Kidney epithelial cell (primary cell): Measurements from ENCODE around the gene PKP2. TPM values are rescaled to one million over a fixed set of nuclear protein-coding genes. Genes with fewer than 3 reads are reported as not detected.

ENCODE experiments used
- DNase-seq: peaks from one replicate; pipeline ENCODE4 v3.0.0-alpha.2; 2010; ENCODE audit warnings: low read depth
- H3K27me3 ChIP-seq: 2 replicates; pipeline ENCODE4 v1.6.0; 2011; ENCODE audit warnings: low read length; ENCODE audit not compliant: control insufficient read depth, insufficient read depth
- H3K36me3 ChIP-seq: 2 replicates; pipeline ENCODE4 v1.5.1; 2011; ENCODE audit warnings: low read length; ENCODE audit not compliant: control insufficient read depth, insufficient read depth
- H3K4me3 ChIP-seq: 2 replicates; pipeline ENCODE4 v1.5.1; 2011; ENCODE audit warnings: low read depth, mild to moderate bottlenecking, control low read depth, low read length
- CTCF ChIP-seq: IDR thresholded peaks from 2 replicates; pipeline ENCODE4 v1.5.1; 2011; ENCODE audit warnings: mild to moderate bottlenecking, moderate library complexity, low read length, control low read depth, inconsistent platforms; ENCODE audit not compliant: insufficient read depth, poor library complexity, severe bottlenecking
- total RNA-seq: library from RNA; depleted of rRNA; stranded (reverse); fragments of >200 nt; gene quantifications from 2 replicates; pipeline ENCODE4 v1.2.3, GENCODE V29; 2015

Gene PKP2
- total RNA-seq, 1 donor from 2014 or later = 15.0 TPM

- TF ChIP-seq CTCF = no peak
- Histone ChIP-seq H3K27me3 (no peaks in the 10 kb centered on the region), H3K36me3 (no peaks in the 10 kb centered on the region), H3K4me3 (no peak overlapping the region)
- no peak for DNase-seq
Measured at GRCh38 chr12:32824596-32824995, 72.0 kb downstream of the PKP2 start.

- no peak for TF ChIP-seq CTCF
- no peak for DNase-seq
- H3K4me3 ChIP-seq = no peak overlapping the region
- no peaks in the 10 kb centered on the region for H3K36me3 ChIP-seq
- no peaks in the 10 kb centered on the region for H3K27me3 ChIP-seq
Measured at GRCh38 chr12:32822344-32822743, 74.2 kb downstream of the PKP2 start.

GRCh38 chr12:32821710-32822109, 74.9 kb downstream of the PKP2 start:
- DNase-seq = no peak
- no peaks in the 10 kb centered on the region for H3K27me3 ChIP-seq
- H3K36me3 ChIP-seq = no peaks in the 10 kb centered on the region
- no peak for TF ChIP-seq CTCF
- no peak overlapping the region for H3K4me3 ChIP-seq

- DNase-seq = no peak
Measured at GRCh38 chr12:32821293-32821692, 75.3 kb downstream of the PKP2 start.

GRCh38 chr12:32820376-32820931, 76.1 kb downstream of the PKP2 start:
- DNase-seq = no peak
- H3K27me3 ChIP-seq = no peaks in the 10 kb centered on the region
- TF ChIP-seq CTCF = no peak
- H3K4me3 ChIP-seq = no peak overlapping the region
- H3K36me3 ChIP-seq = no peaks in the 10 kb centered on the region

More at GRCh38 chr12:32821293-32821692, 75.3 kb downstream of the PKP2 start:
- no peak overlapping the region for H3K4me3 ChIP-seq
- H3K36me3 ChIP-seq = no peaks in the 10 kb centered on the region
- no peak for TF ChIP-seq CTCF
- no peaks in the 10 kb centered on the region for H3K27me3 ChIP-seq

GRCh38 chr12:32819424-32819823, 77.2 kb downstream of the PKP2 start:
- Histone ChIP-seq H3K36me3 (no peaks in the 10 kb centered on the region), H3K27me3 (no peaks in the 10 kb centered on the region), H3K4me3 (no peak overlapping the region)
- TF ChIP-seq CTCF = no peak
- no peak for DNase-seq
